ENCODE results near the gene ZNF536.

DNA sequence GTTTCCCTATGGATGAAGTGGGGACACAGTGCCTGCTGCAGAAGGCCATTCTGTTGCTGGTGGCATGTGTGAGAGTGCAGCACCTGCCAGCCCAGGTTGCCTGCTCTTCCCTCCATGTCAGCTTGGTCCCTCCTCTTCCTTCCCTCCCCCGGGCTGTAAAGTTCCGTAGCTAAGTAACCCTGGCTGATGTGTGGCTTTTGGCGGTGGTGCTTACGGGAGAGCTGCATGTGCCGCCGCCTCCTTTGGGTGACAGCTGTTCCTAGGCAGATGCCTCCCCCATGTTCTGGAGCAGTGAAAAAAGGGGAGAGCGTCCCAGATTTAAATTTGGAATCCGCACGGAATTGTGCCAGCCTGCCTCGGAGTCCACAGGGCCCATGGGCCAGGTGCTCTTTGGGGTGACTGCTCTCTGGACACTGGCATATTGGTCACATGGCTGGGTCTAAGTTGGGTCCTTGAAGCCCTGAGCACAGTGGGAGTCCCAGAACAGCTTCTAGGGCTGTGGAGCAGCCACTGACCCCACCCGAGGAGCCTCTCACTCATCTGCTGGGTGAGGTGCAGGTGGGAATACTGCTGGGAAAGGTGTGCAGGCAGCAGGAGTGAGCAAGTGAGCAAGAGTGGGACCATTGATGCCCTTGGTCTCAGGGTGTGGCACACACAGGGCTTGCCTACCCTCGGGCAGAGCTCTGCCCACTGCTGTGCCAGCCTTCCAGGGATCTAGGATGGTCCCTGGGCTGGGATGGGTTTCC is 33.1 kb upstream of the ZNF536 start:
- TF ChIP-seq, protein P1, sequence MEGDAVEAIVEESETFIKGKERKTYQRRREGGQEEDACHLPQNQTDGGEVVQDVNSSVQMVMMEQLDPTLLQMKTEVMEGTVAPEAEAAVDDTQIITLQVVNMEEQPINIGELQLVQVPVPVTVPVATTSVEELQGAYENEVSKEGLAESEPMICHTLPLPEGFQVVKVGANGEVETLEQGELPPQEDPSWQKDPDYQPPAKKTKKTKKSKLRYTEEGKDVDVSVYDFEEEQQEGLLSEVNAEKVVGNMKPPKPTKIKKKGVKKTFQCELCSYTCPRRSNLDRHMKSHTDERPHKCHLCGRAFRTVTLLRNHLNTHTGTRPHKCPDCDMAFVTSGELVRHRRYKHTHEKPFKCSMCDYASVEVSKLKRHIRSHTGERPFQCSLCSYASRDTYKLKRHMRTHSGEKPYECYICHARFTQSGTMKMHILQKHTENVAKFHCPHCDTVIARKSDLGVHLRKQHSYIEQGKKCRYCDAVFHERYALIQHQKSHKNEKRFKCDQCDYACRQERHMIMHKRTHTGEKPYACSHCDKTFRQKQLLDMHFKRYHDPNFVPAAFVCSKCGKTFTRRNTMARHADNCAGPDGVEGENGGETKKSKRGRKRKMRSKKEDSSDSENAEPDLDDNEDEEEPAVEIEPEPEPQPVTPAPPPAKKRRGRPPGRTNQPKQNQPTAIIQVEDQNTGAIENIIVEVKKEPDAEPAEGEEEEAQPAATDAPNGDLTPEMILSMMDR (IDR thresholded peaks at IDR 0.05; ENCODE audit: low read length) = no peak
- no peak for TF ChIP-seq EZH2 (optimal IDR thresholded peaks at IDR 0.05; ENCODE audit: low read depth, low read length)
